Astrocyte of the spinal cord (primary cell): Measurements from ENCODE around the gene SEZ6L.

Experiments
- DNase-seq: peaks from one replicate; pipeline ENCODE4 v3.0.0; 2011; ENCODE audit warnings: low read depth, low spot score
- H3K4me3 ChIP-seq: 2 replicates; pipeline ENCODE4 v1.5.1; 2011; ENCODE audit warnings: low read depth, mild to moderate bottlenecking, low read length, moderate library complexity
- in situ Hi-C: cut with HindIII; loops from 2 replicates; pipeline ENCODE4 v1.10.0; 2017; ENCODE audit warnings: low sequenced_read_pairs
- TF ChIP-seq, protein P1 (sequence below): IDR thresholded peaks from 2 replicates; pipeline ENCODE4 v1.5.1; 2012; ENCODE audit warnings: low read depth, mild to moderate bottlenecking, low read length, inconsistent platforms

SEZ6L gene

DNA sequence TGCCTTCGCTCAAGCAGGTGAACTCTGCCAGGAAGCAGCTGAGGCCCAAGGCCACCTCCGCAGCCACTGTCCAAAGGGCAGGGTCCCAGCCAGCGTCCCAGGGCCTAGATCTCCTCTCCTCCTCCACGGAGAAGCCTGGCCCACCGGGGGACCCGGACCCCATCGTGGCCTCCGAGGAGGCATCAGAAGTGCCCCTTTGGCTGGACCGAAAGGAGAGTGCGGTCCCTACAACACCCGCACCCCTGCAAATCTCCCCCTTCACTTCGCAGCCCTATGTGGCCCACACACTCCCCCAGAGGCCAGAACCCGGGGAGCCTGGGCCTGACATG lies 123.4 kb downstream of the SEZ6L start:
- TF ChIP-seq, protein P1, sequence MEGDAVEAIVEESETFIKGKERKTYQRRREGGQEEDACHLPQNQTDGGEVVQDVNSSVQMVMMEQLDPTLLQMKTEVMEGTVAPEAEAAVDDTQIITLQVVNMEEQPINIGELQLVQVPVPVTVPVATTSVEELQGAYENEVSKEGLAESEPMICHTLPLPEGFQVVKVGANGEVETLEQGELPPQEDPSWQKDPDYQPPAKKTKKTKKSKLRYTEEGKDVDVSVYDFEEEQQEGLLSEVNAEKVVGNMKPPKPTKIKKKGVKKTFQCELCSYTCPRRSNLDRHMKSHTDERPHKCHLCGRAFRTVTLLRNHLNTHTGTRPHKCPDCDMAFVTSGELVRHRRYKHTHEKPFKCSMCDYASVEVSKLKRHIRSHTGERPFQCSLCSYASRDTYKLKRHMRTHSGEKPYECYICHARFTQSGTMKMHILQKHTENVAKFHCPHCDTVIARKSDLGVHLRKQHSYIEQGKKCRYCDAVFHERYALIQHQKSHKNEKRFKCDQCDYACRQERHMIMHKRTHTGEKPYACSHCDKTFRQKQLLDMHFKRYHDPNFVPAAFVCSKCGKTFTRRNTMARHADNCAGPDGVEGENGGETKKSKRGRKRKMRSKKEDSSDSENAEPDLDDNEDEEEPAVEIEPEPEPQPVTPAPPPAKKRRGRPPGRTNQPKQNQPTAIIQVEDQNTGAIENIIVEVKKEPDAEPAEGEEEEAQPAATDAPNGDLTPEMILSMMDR, result no peak
- in situ Hi-C loops, result no loop called here
- H3K4me3 ChIP-seq, result no peak overlapping the region
- no peak for DNase-seq

DNA sequence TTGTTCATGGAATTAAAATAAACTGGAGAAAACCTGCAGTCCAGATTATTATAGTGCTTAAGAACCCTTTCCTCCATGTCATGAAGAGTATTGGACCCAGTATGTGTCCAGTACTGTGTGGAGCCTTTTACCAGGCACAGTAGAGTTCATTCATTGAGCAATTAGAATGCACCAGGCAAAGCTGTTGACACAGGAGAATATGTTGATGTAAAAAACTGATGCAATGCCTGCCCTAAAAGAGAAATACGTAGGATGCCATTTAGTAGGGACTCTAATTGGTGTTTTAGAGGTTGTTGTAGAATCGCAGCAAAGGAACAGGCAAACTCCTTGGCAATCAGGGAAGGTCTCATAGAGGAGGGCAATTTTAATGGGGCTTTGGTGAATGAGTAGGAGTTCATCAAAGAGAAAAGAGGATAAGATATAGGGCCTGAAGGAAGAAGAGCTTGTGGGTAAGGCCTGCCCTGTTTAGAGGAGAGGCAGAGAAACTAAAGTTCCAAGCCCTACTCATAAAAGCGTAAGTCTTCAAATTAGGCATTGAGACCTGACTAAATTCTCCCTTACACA lies 126.4 kb downstream of the SEZ6L start:
- TF ChIP-seq, protein P1, result no peak

DNA sequence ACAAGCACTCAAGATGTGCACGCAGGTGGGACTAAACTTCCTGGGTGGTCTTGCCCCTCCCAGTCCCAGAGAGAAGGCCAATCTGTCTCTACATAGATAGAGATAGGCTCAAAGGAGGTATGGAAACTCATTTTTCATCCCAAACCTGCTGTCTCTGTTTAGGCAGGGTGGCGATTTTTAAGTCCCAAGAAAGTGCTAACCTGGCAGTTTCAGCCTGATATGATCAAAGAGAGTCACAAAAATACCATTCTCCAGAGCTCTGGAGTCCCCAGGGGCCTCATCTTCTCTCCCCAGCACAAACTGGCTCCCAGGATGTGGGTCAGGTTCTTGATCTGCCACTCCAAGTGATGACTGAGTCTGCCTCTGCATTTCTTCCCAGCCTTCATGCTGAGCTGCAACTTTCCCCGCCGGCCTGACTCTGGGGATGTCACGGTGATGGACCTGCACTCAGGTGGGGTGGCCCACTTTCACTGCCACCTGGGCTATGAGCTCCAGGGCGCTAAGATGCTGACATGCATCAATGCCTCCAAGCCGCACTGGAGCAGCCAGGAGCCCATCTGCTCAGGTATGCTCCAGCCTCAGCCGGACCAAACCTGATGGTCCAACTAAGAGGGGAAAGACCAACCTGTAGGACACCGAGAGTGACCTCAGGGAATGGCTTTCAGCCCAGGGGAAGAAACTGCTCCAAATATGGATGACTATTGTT lies 129.5 kb downstream of the SEZ6L start:
- H3K4me3 ChIP-seq, result no peak overlapping the region
- in situ Hi-C loops, result no loop called here

More for the DNA sequence above, 126.4 kb downstream of the SEZ6L start:
- in situ Hi-C loops, result no loop called here
- no peak for DNase-seq
- no peak overlapping the region for H3K4me3 ChIP-seq

DNA sequence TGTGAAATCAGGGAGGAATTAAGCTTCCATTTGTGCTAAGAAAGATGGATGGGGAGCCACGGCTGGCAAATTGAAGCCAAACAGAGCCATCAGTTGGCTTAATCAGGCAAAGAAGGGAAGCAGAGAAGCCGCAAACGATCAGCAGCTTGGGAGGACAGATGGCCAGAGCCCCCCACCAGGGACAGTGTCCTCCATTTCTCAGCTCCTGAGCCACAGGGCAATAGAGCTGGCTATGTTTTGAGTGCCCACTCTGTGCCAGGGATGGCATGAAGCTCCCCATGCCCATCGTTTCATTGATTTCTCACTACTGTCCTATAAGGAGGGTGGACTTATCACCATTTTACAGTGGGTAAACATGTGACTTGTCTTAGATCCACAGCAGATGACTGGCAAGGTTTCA lies 133.5 kb downstream of the SEZ6L start:
- in situ Hi-C loops, result no loop called here
- TF ChIP-seq, protein P1, result no peak
- no peak overlapping the region for H3K4me3 ChIP-seq
- DNase-seq, result no peak

More for the DNA sequence above, 129.5 kb downstream of the SEZ6L start:
- TF ChIP-seq, protein P1, result no peak
- no peak for DNase-seq

DNA sequence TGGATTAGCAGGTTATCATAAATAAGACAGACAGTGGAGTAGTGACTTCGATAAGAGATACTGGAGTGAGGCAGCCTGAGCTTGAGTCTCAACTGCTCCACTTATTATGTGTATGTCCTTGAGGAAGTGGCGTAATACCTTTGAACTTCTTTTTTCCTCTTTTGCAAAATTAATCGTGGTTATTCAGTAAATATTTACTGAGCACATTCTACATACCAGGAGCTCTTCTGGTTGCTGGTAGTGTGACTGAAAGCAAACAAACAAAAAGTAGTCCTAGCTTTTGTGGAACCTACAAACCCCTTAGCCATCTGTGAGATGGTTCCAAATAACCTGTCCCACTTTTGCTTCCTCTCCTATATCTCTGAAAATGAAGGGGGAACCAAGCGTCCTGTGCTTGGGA lies 134.2 kb downstream of the SEZ6L start:
- no peak for DNase-seq
- in situ Hi-C loops, result no loop called here
- no peak overlapping the region for H3K4me3 ChIP-seq
- TF ChIP-seq, protein P1, result no peak

DNA sequence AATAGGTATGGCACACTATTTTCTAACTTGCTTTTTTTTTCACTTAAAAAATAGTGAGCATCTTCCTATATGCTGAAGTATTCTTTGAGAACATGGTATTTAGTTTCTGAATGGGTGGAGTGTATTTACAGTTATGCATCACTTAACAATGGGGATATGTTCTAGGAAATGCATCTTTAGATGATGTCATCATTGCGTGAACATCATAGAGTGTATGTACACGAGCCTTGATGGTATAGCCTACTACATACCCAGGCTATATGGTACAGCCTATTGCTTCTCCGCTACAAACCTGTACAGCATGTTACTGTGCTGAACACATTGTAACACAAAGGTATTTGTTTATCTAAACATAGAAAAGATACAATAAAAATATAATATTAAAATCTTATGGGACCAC lies 135.5 kb downstream of the SEZ6L start:
- in situ Hi-C loops, result no loop called here
- H3K4me3 ChIP-seq, result no peak overlapping the region
- TF ChIP-seq, protein P1, result no peak
- no peak for DNase-seq

DNA sequence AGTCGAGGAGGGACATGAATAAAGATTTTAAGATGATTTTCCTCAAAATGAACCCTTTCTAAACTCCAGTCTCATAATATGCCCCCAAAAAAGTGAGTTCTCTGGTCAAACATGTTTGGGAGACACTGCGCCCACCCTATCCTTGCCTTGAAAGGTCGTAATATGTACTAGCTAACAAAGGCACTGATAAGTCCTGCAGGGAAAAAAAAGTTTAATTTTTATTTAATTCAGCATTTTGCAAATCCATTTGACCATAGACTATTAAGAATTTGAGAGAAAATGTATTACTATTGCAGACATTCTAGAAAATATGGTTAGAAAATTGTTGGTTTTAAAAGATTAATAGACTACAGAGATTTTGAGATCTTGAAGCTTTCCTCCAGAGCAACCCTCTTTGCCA lies 139.2 kb downstream of the SEZ6L start:
- H3K4me3 ChIP-seq, result no peak overlapping the region
- DNase-seq, result no peak
- TF ChIP-seq, protein P1, result no peak
- in situ Hi-C loops, result no loop called here
